Activated CD4-positive, alpha-beta T cell treated with anti-CD3 and anti-CD28 coated beads, Interleukin-2, amount 50 U/mL, for 16 hours (primary cell): ENCODE measurements around the gene CASD1.

Experiments used
- DNase-seq: peaks from one replicate; pipeline ENCODE4 v3.0.0-alpha.2; 2020

The CASD1 gene

GRCh38 chr7:94590526-94591162 lies 81.0 kb downstream of the CASD1 start:
- no peak for DNase-seq

DNA sequence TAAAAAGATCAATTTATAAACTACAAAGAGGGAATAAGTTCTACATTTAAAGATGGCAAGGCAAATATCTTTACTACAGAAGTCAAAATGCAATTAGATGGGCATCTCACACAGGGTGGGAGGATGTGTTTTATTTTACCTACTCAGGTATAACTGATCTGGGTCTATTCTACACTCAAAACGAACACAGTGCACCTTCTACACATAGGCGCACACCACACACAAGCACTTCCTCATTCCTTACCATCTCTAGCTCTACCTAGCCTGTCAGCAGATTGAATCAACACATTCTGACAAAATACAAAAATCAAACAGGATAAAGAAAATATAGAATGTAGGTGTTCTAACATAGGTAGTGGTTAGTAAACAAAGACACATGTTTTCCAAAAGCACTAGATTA lies 81.6 kb downstream of the CASD1 start:
- DNase-seq: no peak

GRCh38 chr7:94594882-94595281 lies 85.3 kb downstream of the CASD1 start:
- DNase-seq: no peak

DNA sequence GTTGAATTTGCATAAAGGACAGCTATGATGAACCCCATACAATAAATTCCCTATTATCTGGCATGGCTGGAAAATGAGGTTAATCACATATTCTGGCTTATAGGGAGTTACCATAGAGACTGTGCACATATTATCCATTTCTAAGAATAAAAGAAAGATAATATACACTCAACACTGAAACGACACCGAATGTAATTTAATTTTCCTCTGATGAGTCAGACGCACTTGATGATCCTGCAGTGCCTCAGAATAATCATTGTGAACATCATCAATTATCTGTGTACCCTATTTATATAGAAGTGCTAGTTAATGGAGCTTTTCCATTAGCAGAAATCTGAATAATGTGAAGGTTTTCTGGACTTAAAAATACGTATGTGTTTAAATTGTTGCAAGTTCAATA lies 86.1 kb downstream of the CASD1 start:
- no peak for DNase-seq

- no peak for DNase-seq
These were observed 90.7 kb downstream of the CASD1 start for GRCh38 chr7:94600267-94600666.

- no peak for DNase-seq
These were observed 92.6 kb downstream of the CASD1 start for GRCh38 chr7:94602181-94602580.

DNA sequence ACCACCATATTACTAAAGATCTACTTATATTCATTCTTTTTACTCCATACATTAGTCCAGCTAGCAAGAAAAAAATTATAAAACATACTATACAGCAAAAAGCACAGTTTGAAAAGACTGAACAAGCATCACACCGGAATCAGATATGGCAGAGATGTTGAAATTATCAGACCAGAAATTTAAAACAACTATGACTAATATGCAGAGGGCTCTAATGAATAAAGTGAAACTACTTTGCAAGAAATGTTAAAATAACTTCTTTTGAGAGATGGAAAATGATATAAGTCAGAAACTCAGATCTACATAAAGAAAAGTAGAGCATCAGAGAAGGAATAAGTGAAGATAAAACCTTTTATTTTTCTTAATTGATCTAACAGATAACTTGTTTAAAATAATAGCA lies 95.4 kb downstream of the CASD1 start:
- no peak for DNase-seq
